8988T (cell line): ENCODE measurements around the gene ZNF253.
"Not testable (repeated sequence)": the region's sequence is repeated elsewhere in the genome, so short reads cannot be mapped to it uniquely, and the experiment has no call there.

Experiments used
- DNase-seq: peaks from one replicate; pipeline ENCODE4 v3.0.0; 2011

The ZNF253 gene

DNA sequence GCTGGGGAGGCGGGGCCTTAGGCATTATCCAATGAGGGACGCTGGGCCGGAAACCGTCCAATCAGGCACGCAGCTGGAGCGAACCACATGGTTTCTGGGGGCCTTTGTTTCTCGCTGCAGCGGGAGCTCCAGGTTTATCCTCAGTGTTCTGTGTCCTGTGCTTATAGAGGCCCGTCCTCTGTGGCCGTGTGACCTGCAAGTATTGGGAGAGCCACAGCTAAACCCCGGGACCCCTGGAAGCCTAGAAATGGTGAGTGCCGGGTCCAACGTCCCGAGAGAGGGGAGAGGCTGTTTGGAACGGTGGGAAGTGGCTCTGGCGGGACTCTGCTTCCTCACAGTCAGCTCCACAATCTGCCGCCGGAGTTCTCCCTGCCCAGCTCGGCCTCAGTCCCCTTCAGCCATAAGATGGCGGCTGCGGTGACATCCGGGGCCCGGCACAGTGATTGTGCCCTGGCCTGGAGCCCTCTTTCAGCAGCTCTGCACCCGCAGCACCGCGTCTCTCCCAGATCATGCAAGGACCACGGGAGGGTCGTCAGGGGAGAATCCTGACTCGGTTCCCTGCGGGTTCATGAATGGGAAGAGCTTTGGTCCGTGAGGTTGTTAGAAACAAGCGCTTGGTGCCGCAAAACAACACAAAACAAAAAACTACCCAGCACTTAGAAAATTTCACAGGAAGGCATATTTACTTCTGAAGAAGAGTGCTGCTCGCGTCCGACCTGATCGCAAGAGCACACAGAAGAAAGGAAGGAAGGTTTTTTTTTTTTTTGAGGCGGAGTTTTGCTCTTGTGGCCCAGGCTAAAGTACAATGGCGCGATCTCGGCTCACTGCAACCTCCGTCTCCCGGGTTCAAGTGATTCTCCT is at the start of gene ZNF253:
Gene ZNF253 (plus strand): TSS at position 133 of the 861 bp plus-strand sequence. CDS start 115 bp downstream, at position 248.
- peak; percentile 58 for DNase-seq

DNA sequence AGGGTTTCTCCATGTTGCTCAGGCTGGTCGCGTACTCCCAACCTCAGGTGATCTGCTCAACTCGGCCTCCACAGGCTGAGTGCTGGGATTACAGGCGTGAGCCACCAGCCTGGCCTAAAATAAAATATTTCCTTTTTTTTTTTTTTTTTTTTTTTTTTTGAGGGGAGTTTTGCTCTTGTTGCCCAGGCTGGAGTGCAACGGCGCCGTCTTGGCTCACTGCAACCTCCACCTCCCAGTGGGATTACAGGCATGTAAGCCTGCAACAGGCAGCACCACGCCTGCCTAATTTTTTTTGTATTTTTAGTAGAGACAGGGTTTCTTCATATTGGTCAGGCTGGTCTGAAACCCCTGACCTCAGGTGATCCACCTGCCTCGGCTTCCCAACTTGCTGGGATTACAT is 49.0 kb upstream of the ZNF253 start:
- DNase-seq, result no peak

DNA sequence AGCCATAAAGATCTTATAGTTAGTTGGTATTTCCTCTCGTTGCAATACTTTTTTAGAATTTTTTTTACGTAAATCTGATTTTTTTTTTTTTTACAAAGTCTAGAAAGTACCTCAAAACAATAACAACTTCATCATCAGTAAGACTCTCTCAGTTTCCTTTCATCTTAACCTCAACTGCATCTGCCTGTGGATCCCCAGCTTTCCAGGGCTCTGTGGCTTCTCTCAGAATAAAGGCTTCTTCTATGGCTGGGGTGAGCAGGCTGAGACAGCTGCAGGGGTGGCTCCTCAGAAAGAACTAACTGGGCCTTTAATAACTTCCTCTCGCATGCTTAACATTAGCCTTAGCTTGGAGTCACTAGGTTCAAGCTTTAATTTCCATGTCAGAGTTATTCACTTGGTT is 48.3 kb upstream of the ZNF253 start:
- DNase-seq, result no peak

DNA sequence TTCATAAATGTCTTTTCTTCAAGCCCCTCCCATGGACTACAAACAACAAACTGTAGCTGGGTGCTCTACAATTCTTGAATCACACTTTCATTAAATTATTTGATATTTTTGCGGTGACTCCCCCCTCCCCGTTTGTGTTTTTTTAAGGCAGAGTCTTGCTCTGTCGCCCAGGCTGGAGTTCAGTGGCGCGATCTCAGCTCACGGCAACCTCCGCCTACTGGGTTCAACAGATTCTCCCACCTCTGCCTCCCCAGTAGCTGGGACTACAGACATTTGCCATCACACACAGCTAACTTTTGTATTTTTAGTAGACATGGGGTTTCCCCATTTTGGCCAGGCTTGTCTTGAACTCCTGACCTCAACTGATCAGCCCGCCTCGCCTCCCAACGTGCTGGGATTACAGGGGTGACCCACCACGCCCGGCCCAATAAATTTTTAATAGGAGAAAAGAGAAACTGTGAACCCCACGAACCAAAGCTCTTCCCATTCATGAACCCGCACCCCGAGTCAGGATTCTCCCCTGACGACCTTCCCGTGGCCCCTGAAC is 44.8 kb upstream of the ZNF253 start:
- DNase-seq, result no peak

DNA sequence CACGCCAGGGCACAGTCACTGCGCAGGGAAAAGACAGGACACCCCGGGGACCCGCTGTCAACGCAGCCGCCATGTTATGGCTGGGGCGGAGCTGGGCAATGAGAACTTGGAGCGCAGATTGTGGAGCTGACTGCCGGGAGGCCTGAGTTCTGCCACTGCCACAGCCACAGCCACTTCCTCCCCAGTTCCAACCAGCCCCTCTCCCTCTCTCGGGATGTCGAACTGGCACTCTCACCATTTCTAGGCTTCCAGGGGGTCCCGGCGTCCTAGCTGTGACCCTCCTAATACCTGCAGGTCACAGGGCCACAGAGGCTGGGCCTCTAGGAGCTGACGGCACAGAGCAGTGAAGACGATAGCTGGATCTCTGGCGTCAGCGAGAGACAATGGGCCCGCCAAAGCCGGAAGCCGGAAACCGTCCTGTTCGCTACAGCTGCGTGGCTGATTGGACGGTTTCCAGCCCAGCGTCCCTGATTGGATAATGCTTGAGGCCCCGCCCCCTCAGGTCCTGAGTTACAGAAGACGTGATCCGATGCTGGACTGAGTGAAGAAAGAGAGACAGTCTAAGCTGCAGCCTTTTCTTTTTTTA is 44.2 kb upstream of the ZNF253 start, which contains the start of gene ZNF506:
Gene ZNF506 (minus strand): TSS at position 385 of the 586 bp plus-strand sequence. CDS start 147 bp downstream, at position 238.
- DNase-seq, result peak; percentile 53

DNA sequence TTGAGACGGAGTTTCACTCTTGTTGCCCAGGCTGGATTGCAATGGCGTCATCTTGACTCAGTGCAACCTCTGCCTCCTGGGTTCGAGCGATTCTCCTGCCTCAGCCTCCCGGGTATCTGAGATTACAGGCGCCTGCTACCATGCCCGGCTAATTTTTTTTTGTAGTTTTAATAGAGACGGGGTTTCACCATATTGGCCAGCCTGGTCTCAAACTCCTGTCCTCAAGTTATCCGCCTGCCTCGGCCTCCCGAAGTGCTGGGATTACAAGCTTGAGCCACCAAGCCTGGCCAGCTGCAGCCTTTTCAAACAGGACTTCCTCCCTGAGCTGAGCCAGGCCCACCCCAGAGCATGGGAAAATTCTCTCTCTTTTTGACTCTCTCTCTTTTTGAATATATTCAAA is 43.7 kb upstream of the ZNF253 start:
- DNase-seq, result not testable (repeated sequence)

DNA sequence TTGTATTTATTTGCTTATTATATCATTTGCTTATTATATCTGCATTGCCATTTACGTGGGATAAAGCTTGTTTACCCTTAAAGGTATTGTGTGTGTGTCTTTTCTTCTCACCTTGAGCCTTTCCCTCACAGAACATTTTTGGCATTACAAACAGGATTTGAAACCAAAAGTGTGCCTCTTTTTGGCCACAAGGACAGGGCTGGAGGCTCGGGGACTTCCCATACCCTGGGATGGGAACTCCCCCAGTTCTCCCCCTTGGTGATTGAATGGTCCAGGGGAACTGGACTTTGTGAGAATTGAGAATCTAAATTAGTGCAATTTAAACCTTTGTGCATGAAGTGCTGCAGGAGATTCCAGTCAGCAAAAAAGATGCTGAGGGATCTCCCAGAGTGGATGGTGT is 41.8 kb upstream of the ZNF253 start:
- DNase-seq, result no peak

DNA sequence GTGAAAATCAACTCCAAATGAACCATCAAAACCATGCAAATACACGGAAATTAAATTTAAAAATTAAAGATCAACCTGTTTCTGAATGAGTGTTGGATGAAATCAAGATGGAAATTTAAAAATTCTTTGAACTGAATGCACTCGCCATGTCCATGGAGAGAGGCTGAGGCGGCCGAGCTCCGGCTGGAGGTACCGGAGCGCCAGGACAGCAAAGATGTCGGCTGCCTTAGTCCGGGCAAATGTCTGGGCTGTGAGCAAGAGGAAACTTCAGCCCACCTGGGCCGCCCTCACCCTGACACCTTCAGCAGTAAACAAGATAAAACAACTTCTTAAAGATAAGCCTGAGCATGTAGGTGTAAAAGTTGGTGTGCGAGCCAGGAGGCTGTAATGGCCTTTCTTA is 38.8 kb upstream of the ZNF253 start:
- DNase-seq, result no peak

DNA sequence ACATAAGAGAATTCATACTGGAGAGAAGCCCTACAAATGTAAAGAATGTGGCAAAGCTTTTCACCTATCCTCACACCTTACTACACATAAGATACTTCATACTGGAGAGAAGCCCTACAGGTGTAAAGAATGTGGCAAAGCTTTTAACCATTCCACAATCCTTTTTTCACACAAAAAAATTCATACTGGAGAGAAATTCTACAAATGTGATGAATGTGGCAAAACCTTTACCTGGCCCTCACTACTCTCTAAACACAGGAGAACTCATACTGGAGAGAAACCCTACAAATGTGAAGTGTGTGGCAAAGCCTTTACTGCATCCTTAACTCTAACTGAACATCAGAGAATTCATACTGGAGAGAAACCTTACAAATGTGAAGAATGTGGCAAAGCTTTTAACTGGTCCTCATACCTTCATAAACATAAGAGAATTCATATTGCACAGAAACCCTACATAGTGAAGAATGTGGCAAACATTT is 30.1 kb upstream of the ZNF253 start:
- DNase-seq, result no peak

DNA sequence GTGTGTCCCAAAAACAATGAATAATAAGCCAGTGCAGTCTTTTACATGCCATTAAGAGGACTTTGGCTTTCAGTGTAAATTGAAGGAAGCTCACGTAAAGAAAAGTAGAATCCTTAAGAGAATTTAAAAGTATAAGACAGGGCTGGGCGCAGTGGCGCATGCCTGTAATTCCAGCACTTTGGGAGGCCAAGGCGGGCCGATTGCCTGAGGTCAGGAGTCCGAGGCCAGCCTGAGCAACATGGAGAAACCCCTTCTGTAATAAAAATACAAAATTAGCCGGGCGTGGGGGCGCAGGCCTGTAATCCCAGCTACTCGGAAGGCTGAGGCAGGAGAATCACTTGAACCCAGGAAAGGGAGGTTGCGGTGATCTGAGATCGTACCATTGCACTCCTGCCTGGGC is 17.9 kb upstream of the ZNF253 start:
- DNase-seq, result no peak

DNA sequence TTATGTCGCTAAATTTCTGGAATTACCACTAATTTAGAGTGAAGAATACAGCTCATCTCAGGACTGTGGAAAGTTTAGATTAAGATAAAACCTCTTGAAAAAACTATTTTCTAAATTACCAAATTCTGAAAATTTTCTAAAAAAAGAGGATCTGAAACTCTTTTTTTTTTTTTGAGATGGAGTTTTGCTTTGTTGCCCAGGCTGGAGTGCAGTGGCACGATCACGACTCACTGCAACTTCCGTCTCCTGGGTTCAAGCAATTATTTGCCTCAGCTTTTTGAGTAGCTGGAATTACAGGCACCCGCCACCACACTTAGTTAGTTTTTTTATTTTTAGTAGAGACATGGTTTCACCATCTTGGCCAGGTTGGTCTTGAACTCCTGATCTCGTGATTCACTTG is 16.6 kb upstream of the ZNF253 start:
- no peak for DNase-seq

DNA sequence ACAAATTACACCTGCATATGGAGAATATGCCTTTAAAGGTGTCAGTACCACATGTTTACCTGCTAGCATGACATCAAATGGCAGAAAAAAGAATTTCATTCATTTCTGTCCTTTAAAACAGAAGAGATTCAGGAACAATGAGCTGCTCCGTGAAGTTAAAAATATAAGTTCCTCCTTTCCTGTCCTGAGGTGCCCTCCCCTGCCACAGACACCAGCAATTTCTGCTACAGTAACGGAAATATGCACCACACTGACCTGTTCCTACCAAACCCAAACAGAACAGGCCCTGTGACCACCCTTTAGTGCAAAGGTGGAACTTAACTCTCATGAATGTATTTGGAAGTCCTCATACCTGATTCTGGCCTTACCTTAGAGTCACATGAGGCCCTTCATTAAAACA is 13.9 kb upstream of the ZNF253 start:
- DNase-seq, result not testable (repeated sequence)

DNA sequence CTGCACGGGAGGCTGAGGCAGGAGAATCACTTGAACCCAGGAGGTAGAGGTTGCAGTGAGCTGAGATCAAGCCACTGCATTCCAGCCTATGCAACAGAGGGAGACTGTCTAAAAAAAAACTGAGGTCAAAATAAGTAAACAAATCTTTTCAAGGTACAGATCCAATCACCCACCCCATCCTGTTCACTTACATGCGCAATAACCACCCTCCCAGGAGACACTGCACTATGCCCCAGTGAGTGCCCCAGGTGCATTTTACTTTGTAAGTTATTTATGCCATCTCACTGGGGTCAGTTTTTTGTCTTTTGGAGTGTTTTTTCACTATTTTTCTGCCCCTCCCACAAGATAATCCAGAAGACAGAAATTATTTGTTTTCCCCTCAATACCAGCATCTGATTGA is 6.9 kb upstream of the ZNF253 start:
- no peak for DNase-seq

DNA sequence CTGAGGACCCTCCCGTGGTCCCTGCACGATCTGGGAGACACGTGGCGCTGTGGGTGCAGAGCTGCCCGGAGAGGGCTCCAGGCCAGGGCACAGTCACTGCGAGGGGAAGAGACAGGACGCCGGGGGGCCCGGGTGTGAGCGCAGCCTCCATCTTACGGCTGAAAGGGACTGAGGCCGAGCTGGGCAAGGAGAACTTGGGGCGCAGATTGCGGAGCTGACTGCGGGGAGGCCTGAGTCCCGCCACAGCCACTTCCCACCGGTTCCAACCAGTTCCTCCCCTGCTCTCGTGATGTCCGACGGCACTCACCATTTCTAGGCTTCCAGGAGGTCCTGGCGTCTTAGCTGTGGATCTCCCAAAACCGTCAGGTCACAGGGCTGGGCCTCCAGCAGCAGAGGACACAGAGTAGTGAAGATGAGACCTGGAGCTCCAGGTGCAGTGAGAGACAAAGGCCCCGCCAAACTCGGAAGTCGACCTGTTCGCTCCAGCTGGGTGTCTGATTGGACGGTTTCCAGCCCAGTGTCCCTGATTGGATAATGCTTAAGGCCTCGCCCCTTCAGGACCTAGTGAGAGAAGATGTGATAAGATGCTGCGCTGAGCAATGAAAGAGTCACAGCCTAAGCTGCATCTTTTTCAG is 4.8 kb upstream of the ZNF253 start:
- no peak for DNase-seq

DNA sequence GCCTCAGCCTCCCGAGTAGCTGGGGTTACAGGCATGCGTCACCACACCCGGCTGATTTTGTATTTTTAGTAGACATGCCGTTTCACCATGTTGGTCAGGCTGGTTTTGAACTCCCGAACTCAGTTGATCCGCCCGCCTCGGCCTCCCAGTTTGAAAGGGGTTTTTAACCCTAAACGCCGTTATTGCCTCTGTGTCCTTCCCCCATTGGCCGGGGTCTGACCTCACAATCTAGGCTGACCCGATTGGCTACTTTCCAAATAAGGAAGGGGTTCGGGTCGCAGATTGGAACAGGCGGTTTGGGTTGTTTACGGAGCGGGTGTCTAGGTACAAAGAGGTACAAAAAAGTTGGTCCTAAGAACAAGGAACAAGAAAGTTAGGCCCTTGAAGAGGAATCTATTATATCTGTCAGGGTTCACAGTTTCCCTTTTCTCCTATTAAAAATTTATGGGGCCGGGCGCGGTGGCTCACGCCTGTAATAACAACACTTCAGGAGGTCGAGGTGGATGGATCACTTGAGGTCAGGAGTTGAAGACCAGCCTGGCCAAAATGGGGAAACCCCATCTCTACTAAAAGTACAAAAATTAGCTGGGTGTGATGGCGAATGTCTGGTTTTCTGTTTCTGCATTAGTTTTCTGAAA is 1.0 kb downstream of the ZNF253 start:
- DNase-seq, result no peak

DNA sequence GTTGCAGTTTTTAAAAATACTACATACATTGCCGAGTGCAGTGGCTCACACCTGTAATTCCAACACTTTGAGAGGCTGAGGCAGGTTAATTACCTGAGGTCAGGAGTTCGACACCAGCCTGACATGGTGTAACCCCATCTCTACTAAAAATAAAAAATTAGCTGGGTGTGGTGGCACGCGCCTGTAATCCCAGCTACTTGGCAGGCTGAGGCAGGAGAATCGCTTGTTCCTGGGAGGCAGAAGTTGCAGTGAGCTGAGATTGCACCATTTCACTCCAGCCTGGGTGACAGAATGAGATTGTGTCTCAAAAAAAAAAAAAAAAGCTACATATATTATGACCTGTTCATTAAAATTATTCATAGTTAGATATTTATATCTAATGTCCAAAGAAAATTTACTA is 4.4 kb downstream of the ZNF253 start:
- not testable (repeated sequence) for DNase-seq

DNA sequence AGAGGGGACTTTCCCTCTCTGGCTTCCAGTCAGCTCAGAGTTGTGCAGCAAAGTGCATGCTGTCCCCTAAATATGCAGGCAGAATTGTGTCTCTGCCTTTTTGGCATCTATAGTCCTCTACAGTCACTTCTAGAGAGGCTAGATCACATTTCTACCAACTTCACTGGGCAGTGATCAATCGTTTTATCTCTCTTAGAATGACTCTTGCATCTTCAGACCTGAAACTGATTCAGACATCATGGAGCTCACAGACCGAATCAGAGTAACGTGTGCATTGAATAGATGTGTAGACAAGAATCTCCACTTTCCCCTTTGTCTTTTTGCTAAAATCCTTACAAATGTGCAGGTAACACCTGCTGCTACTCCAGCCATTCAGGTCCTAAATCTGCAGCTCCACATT is 6.2 kb downstream of the ZNF253 start:
- DNase-seq, result no peak

DNA sequence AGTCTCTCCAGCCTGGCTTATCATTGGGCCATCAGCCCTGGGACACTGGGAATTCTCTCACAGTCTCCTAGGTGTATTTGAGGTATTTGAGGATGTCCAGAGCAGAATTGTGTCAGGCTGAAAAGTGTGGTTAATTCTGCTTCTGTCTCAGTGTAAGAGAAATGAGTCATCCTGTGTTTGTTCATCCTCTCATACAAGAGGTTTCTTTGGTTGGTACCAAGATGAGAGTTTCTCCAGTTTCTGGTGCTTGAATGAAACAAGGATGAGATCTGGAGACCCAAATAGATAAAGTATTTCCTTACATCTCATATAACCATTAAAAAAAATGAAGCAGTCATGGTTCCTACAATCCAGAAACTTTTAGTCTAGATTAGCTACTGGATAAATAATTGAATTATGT is 7.7 kb downstream of the ZNF253 start:
- DNase-seq, result no peak

DNA sequence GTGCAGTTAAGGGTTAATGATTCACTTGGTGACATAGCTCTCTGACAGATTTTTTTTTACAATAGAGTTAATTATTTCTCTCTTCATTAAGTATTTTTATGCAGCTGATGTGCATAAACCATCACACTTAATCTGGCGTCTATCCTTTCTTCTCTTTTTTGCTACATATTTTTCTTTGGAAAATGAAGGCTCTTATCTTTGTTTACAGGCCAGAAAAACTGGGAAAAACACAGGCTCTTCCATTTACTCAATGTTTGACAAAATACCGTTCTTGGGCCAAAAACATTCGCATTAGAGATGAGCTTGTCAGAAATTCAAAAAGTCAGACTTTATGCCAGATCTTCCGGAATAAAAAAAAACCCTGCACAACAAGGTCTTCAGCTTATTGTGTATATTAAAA is 12.0 kb downstream of the ZNF253 start:
- no peak for DNase-seq

DNA sequence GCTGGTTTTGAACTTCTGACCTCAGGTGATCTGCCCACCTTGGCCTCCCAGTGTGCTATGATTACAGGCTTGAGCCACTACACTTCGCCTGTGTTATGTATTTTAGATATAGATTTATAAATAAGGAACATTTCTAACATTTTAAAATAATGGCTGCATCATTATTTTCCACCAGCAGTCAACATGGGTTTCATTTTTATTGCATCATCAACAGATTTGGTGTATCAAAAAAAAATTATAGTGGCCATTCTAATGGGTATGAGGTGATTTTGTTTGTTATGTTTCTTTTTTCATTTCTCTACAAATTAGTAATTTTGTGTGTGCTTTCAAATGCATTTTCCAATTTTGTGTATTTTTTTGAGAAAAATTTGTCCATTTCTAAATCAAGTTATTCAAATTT is 18.9 kb downstream of the ZNF253 start:
- DNase-seq, result no peak

DNA sequence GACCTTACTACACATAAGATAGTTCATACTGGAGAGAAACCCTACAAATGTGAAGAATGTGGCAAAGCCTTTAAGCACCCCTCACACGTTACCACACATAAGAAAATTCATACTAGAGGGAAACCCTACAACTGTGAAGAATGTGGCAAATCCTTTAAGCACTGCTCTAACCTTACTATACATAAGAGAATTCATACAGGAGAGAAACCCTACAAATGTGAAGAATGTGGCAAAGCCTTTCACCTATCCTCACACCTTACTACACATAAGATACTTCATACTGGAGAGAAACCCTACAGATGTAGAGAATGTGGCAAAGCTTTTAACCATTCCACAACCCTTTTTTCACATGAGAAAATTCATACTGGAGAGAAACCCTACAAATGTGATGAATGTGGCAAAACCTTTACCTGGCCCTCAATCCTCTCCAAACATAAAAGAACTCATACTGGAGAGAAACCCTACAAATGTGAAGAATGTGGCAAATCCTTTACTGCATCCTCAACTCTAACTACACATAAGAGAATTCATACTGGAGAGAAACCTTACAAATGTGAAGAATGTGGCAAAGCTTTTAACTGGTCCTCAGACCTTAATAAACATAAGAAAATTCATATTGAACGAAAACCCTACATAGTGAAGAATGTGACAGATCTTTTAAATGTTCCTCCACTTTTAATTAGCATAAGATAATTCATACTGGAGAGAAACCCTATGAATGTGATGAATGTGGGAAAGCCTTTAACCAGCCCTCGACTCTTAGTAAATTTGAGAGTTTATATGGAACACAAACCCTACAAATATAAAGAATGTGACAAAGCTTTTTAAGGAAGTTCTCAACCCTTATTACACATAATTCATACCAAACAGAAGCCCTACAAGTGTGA is 26.6 kb downstream of the ZNF253 start:
- DNase-seq, result not testable (repeated sequence)

DNA sequence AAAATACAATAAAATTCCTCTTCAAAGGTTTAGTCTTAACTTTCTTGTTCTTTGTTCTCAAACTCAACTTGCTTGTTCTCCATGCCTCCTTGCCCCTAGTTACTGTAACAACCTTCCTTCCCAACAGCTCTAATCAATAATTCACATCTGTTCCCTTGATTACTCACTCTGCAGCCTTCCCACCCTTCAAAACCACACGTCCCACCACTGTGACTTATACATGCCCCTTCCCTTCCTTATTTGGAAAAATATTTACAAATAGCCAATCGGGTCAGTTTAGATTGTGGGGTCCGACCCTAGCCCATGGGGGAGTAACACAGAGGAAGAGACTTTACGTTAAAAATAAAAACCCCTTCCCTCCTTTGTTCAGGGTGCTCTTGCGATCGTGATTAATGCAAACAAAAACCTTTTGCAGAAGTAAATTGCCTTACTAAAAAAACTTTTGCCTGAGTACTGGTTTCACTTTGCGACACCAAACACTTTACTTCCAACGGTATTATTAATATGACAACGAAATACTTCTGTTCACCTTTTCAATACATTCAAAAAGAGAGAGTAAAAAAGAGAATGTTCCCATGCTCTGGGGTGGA is 34.6 kb downstream of the ZNF253 start:
- DNase-seq, result no peak
